Left lung (tissue), 10 donors: ENCODE measurements around the gene UTP14A. TPM values are rescaled to one million over a fixed set of nuclear protein-coding genes. Genes with fewer than 3 reads are reported as not detected.

Source experiments
- ATAC-seq: fragments of 200-7000 bp; cut with Tn5 transposase; one replicate; pipeline ENCODE4 v1.9.1; 2020; ENCODE audit warnings: moderate library complexity
- DNase-seq, 4 donors: peaks; one replicate each; pipeline ENCODE4 v3.0.0-alpha.2; 2013 to 2020
- H3K27ac ChIP-seq, 2 donors: fragments of 200-600 bp; sonication (generic) in 1 of 2; one replicate each; pipeline versions ENCODE4 v1.5.0 to v1.8.0; 2020 to 2021
- H3K27me3 ChIP-seq, 2 donors: fragments of 200-600 bp; sonication (generic) in 1 of 2; one replicate each; pipeline versions ENCODE4 v1.5.0 to v1.8.0; 2020 to 2021
- H3K36me3 ChIP-seq, 2 donors: fragments of 200-600 bp; sonication (generic) in 1 of 2; one replicate each; pipeline versions ENCODE4 v1.5.0 to v1.8.0; 2020 to 2021
- H3K4me1 ChIP-seq, 2 donors: fragments of 200-600 bp; one replicate each; pipeline ENCODE4 v1.8.0; 2021
- H3K4me3 ChIP-seq, 2 donors: fragments of 200-600 bp; sonication (generic) in 1 of 2; one replicate each; pipeline versions ENCODE4 v1.5.0 to v1.8.0; 2020 to 2021; ENCODE audit warnings: mild to moderate bottlenecking in 1 of 2
- H3K9me3 ChIP-seq, 2 donors: fragments of 200-600 bp; sonication (generic) in 1 of 2; one replicate each; pipeline versions ENCODE4 v1.5.0 to v1.8.0; 2020 to 2021
- CTCF ChIP-seq, 2 donors: fragments of 200-600 bp; sonication (generic) in 1 of 2; IDR thresholded peaks; one replicate each; pipeline versions ENCODE4 v1.5.0 to v1.8.0; 2021; ENCODE audit warnings: antibody characterized with exemption in 2 of 2
- intact Hi-C, 2 donors: fragments of 100-400 bp; cut with DNase I; formaldehyde crosslinking; loops; one replicate each; pipeline versions ENCODE4 v1.11.2 to v1.14.2; 2022
- polyA plus RNA-seq, 6 donors: library from polyadenylated mRNA; unstranded; fragments of 120-200 nt; gene quantifications; one replicate each; pipeline ENCODE4 v1.2.1, GENCODE V29; 2013; ENCODE audit not compliant: insufficient read length in 6 of 6
- total RNA-seq, 2 donors: library from RNA; stranded (reverse); fragmentation: NEBNext Ultra II Directional; extraction: Animal tissue kit (Norgen Biotek cat#: 25700); gene quantifications; one replicate each; pipeline ENCODE4 v1.2.1, GENCODE V29; 2021
- donor health status: DM: no; HTN: yes; CAD: no.
- donor health status: DM: no; HTN: no; CAD: no.

Gene UTP14A
- total and polyA plus RNA-seq, 8 donors = 12.3 to 29.0 (median 26.9) TPM

GRCh38 chrX:129976441-129976840, 70.5 kb downstream of the UTP14A start:
- Histone ChIP-seq H3K27me3 (no peaks in the 10 kb centered on the region), H3K4me1 (no peaks in the 10 kb centered on the region), H3K4me3 (no peak overlapping the region), H3K27ac (no peak overlapping the region), H3K9me3 (no peaks in the 10 kb centered on the region), H3K36me3 (no peaks in the 10 kb centered on the region)
- TF ChIP-seq CTCF (IDR thresholded peaks at IDR 0.05) = no peak
- ATAC-seq (no peak), DNase-seq (no peak)
- intact Hi-C loops = no loop called here

Other genes starting within 250 kb of the UTP14A start
- gene XPNPEP2, start 167.2 kb upstream of the UTP14A start, total RNA-seq = 1 to 10 TPM; 2.6 to 2.9 TPM
- gene XPNPEP2, start 167.2 kb upstream of the UTP14A start, polyA plus RNA-seq = 10 to 100 TPM in 1 of 6 donors, 1 to 10 TPM in 5; 5.8 to 11.0 (median 8.5) TPM
- gene SASH3, start 126.2 kb upstream of the UTP14A start, total RNA-seq = 10 to 100 TPM; 17.1 to 62.9 TPM
- gene SASH3, start 126.2 kb upstream of the UTP14A start, polyA plus RNA-seq = 1 to 10 TPM; 2.3 to 4.5 (median 3.6) TPM
- 10 to 100 TPM; 85.8 to 89.2 TPM for gene ZDHHC9, start 62.3 kb upstream of the UTP14A start, total RNA-seq
- gene ZDHHC9, start 62.3 kb upstream of the UTP14A start, polyA plus RNA-seq = 10 to 100 TPM; 34.3 to 40.2 (median 37.7) TPM
- 10 to 100 TPM; 12.1 to 14.3 TPM for gene BCORL1, start 76.5 kb downstream of the UTP14A start, total RNA-seq
- 10 to 100 TPM; 15.5 to 20.7 (median 19.2) TPM for gene BCORL1, start 76.5 kb downstream of the UTP14A start, polyA plus RNA-seq
- gene ELF4, start 204.3 kb downstream of the UTP14A start, total RNA-seq = 10 to 100 TPM; 20.2 to 23.9 TPM
- 10 to 100 TPM; 10.1 to 13.2 (median 12.3) TPM for gene ELF4, start 204.3 kb downstream of the UTP14A start, polyA plus RNA-seq